Activated CD4-positive, alpha-beta T cell treated with anti-CD3 and anti-CD28 coated beads, Interleukin-2, amount 50 U/mL, for 48 hours (primary cell): ENCODE measurements around the gene AZIN2.
"Not testable (repeated sequence)": the region's sequence is repeated elsewhere in the genome, so short reads cannot be mapped to it uniquely, and the experiment has no call there.

Source experiments
- DNase-seq, 2 experiments: peaks; one replicate each; pipeline ENCODE4 v3.0.0-alpha.2; 2020

AZIN2 gene

GRCh38 chr1:33060579-33061083 is 20.3 kb upstream of the AZIN2 start:
- DNase-seq, result no peak

GRCh38 chr1:33061834-33062233 is 19.1 kb upstream of the AZIN2 start:
- DNase-seq, result no peak

- DNase-seq, result peak; percentile 18 to 23
Observed at GRCh38 chr1:33064284-33064683, 16.7 kb upstream of the AZIN2 start.

GRCh38 chr1:33065301-33065700 is 15.7 kb upstream of the AZIN2 start:
- no peak for DNase-seq

- not testable (repeated sequence) for DNase-seq
Observed at GRCh38 chr1:33066477-33066876, 14.5 kb upstream of the AZIN2 start.

- not testable (repeated sequence) for DNase-seq
Observed at GRCh38 chr1:33068108-33068507, 12.8 kb upstream of the AZIN2 start.

GRCh38 chr1:33070628-33071027 is 10.3 kb upstream of the AZIN2 start:
- no peak for DNase-seq

GRCh38 chr1:33072707-33073106 is 8.2 kb upstream of the AZIN2 start:
- no peak for DNase-seq

- DNase-seq, result no peak
Observed at GRCh38 chr1:33074193-33074945, 6.6 kb upstream of the AZIN2 start.

- no peak for DNase-seq
Observed at GRCh38 chr1:33078030-33078591, 2.8 kb upstream of the AZIN2 start.

GRCh38 chr1:33080373-33080772 is 580 bp upstream of the AZIN2 start:
- no peak for DNase-seq

- no peak for DNase-seq
Observed at GRCh38 chr1:33081554-33082305, 777 bp downstream of the AZIN2 start.

- DNase-seq, result no peak
Observed at GRCh38 chr1:33082575-33083108, 1.7 kb downstream of the AZIN2 start.

- DNase-seq, result no peak
Observed at GRCh38 chr1:33085332-33085731, 4.4 kb downstream of the AZIN2 start.

GRCh38 chr1:33086384-33086850 is 5.5 kb downstream of the AZIN2 start:
- DNase-seq, result peak; percentile 47 to 63

GRCh38 chr1:33087677-33088076 is 6.7 kb downstream of the AZIN2 start:
- DNase-seq, result no peak

GRCh38 chr1:33088119-33088906 is 7.4 kb downstream of the AZIN2 start:
- DNase-seq, result no peak

- no peak for DNase-seq
Observed at GRCh38 chr1:33089457-33089856, 8.5 kb downstream of the AZIN2 start.

GRCh38 chr1:33092438-33092837 is 11.5 kb downstream of the AZIN2 start:
- DNase-seq, result no peak

GRCh38 chr1:33093004-33093403 is 12.1 kb downstream of the AZIN2 start:
- DNase-seq, result no peak

GRCh38 chr1:33094486-33094885 is 13.5 kb downstream of the AZIN2 start:
- no peak for DNase-seq

- peak; percentile 39 to 51 for DNase-seq
Observed at GRCh38 chr1:33094971-33095604, 14.1 kb downstream of the AZIN2 start.
